Upper lobe of left lung (tissue), 4 donors: ENCODE results near the gene NOTCH1.

Source experiments
- POLR2A ChIP-seq, 4 donors: fragments of 450-650 bp; IDR thresholded peaks; one replicate each; pipeline ENCODE4 v1.5.1; 2016 to 2017; ENCODE audit warnings: antibody characterized with exemption in 4 of 4, mild to moderate bottlenecking in 2 of 4
- POLR2AphosphoS5 ChIP-seq, 2 donors: sonication (generic); formaldehyde crosslinking; IDR thresholded peaks; one replicate each; pipeline ENCODE4 v1.5.1; 2017; ENCODE audit warnings: antibody characterized with exemption in 2 of 2
- TF ChIP-seq, protein P1 (sequence below), 6 experiments: fragments of 450-650 bp in 4 of 6; fragments of 200-600 bp in 2 of 6; sonication (generic) in 2 of 6; IDR thresholded peaks; one replicate each; pipeline ENCODE4 v1.5.1; 2016 to 2019; ENCODE audit warnings: antibody characterized with exemption in 6 of 6

DNA sequence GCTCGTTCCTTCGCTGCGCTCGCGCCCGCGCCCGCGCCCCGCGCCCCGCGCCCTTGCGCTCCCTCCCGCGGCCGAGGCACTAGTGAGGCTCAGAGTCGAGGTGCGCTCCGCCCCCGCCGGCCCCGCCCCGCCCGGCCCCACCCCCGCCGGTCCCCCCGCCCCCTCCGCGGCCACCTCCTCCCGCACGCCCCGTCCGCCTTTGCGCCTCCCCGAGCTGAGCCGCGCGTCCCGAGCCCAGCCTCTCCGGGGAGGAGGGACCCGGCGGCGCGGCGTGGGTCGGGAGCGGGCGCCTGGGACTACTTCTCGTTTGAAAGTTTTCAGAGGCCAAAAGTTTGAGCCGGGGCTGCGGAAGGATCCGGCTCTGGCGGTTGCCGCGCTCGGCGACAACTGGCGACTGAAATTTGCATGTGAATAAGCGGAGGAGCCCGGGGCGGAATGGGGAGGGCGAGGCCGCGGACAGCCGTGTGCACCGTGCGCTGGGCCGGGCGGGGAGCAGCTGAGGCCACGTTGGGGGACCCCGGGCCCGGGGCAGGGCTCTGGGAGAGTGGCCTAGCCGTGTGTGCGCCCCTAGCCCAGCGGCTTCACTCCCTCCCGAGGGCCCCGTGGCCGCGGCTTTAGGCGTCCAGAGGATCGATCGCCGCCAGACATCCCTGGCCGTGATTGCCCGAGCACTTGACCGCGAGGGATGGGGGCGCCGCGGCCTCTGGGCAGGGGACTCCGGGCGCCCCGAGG, at the start of gene NOTCH1:
- TF ChIP-seq, protein P1, sequence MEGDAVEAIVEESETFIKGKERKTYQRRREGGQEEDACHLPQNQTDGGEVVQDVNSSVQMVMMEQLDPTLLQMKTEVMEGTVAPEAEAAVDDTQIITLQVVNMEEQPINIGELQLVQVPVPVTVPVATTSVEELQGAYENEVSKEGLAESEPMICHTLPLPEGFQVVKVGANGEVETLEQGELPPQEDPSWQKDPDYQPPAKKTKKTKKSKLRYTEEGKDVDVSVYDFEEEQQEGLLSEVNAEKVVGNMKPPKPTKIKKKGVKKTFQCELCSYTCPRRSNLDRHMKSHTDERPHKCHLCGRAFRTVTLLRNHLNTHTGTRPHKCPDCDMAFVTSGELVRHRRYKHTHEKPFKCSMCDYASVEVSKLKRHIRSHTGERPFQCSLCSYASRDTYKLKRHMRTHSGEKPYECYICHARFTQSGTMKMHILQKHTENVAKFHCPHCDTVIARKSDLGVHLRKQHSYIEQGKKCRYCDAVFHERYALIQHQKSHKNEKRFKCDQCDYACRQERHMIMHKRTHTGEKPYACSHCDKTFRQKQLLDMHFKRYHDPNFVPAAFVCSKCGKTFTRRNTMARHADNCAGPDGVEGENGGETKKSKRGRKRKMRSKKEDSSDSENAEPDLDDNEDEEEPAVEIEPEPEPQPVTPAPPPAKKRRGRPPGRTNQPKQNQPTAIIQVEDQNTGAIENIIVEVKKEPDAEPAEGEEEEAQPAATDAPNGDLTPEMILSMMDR (IDR thresholded peaks at IDR 0.05), result no peak
- TF ChIP-seq POLR2A (IDR thresholded peaks at IDR 0.05), result peak in 3 of 4 donors; percentile 39 to 92 (median 50)
- TF ChIP-seq POLR2AphosphoS5 (IDR thresholded peaks at IDR 0.05), result peak; percentile 68 to 72
